ENCODE results near the gene SETBP1. TPM values are rescaled to one million over a fixed set of nuclear protein-coding genes. Genes with fewer than 3 reads are reported as not detected.
A peak's percentile ranks its signal among the peaks of the same experiment; 100 is the strongest.

Gene SETBP1
- total and polyA plus RNA-seq, 3 donors from 2014 or later, result 6.2 to 34.7 (median 33.1) TPM

GRCh38 chr18:44771572-44771955 is 90.9 kb downstream of the SETBP1 start:
- Histone ChIP-seq H3K4me1 (peaks cover 10% of the 10 kb centered on the region), H3K36me3 (ENCODE audit: low read depth, missing control alignments) (no peaks in the 10 kb centered on the region), H3K27me3 (no peaks in the 10 kb centered on the region), H3K27ac (no peak overlapping the region), H3K9me3 (no peaks in the 10 kb centered on the region), H3K4me3 (no peak overlapping the region)
- WGBS, 2 donors, result 46 to 50% methylated on average over 5 of the region's 5 CpGs
- DNase-seq, result no peak
- intact Hi-C loops (cut with DNase I; ENCODE audit: low total_unique reads), result no loop called here
- no peak for TF ChIP-seq CTCF (IDR thresholded peaks at IDR 0.05)
- TF ChIP-seq POLR2A (IDR thresholded peaks at IDR 0.05), result no peak

GRCh38 chr18:44771956-44772917 is 91.5 kb downstream of the SETBP1 start:
- intact Hi-C loops (cut with DNase I; ENCODE audit: low total_unique reads), result no loop called here
- DNase-seq, result peak; percentile 30
- 53% methylated on average over 14 of the region's 14 CpGs for WGBS, 2 donors
- Histone ChIP-seq H3K4me1 (peaks cover 12% of the 10 kb centered on the region), H3K27ac (peak overlapping the region in 1 of 2 donors; percentile 43), H3K36me3 (ENCODE audit: low read depth, missing control alignments) (no peaks in the 10 kb centered on the region), H3K27me3 (no peaks in the 10 kb centered on the region), H3K4me3 (no peak overlapping the region), H3K9me3 (no peaks in the 10 kb centered on the region)
- TF ChIP-seq POLR2A (IDR thresholded peaks at IDR 0.05) (no peak), CTCF (IDR thresholded peaks at IDR 0.05) (no peak)

GRCh38 chr18:44773640-44774155 is 93.0 kb downstream of the SETBP1 start:
- H3K4me3 ChIP-seq, result no peak overlapping the region
- H3K4me1 ChIP-seq, result peaks cover 21% of the 10 kb centered on the region
- WGBS, 2 donors, result 84 to 100% methylated on average over 1 of the region's 1 CpG
- TF ChIP-seq CTCF (IDR thresholded peaks at IDR 0.05), result no peak
- no peak for TF ChIP-seq POLR2A (IDR thresholded peaks at IDR 0.05)
- no peaks in the 10 kb centered on the region for H3K27me3 ChIP-seq
- H3K36me3 ChIP-seq (ENCODE audit: low read depth, missing control alignments), result no peaks in the 10 kb centered on the region
- intact Hi-C loops (cut with DNase I; ENCODE audit: low total_unique reads), result no loop called here
- no peak overlapping the region for H3K27ac ChIP-seq
- no peak for DNase-seq
- H3K9me3 ChIP-seq, result no peaks in the 10 kb centered on the region

GRCh38 chr18:44774191-44774590 is 93.5 kb downstream of the SETBP1 start:
- Histone ChIP-seq H3K27me3 (no peaks in the 10 kb centered on the region), H3K4me3 (no peak overlapping the region), H3K4me1 (peaks cover 21% of the 10 kb centered on the region), H3K9me3 (no peaks in the 10 kb centered on the region), H3K27ac (no peak overlapping the region), H3K36me3 (ENCODE audit: low read depth, missing control alignments) (no peaks in the 10 kb centered on the region)
- 82 to 85% methylated on average over 3 of the region's 3 CpGs for WGBS, 2 donors
- TF ChIP-seq CTCF (IDR thresholded peaks at IDR 0.05) (no peak), POLR2A (IDR thresholded peaks at IDR 0.05) (no peak)
- DNase-seq, result no peak
- intact Hi-C loops (cut with DNase I; ENCODE audit: low total_unique reads), result no loop called here
